ENCODE measurements around the gene TTC5. TPM values are rescaled to one million over a fixed set of nuclear protein-coding genes. Genes with fewer than 3 reads are reported as not detected.
"Not testable (repeated sequence)": the region's sequence is repeated elsewhere in the genome, so short reads cannot be mapped to it uniquely, and the experiment has no call there.

The TTC5 gene
- total RNA-seq, 1 experiment from 2014 or later: 15.9 TPM

DNA sequence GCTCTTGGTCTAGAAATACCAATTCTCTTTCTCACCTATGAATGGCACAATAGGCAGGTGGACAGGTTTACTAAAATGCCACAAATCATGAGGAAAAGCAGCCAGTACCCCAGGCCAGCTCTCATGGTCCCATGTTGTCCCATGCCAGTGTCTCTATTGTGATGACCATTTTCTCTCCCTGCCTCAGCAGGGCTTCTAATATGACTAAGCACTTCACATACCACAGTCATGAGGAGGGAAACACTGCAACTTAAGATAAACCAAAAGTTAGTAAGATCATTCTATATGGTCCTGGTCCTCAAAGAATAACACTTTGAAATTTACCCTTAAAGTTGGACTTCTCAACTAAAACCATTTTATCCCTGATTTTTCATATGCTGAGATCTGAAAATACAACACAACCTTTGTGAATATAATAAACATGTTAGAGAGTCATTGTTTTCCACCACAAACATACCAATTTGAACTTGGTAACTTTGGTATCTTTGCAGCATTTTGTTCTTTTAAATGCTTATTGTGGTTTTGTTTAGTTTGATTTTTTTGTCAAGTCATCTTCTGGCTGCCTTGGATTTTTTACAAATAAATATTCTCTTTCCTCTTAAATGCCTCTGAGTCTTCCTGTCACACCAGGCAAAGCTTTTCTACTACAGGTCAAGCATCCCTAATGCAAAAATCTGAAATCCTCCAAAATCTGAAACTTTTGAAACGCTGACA is 3.6 kb downstream of the TTC5 start:
- Mint-ChIP-seq H3K36me3 (peaks cover 16% of the 10 kb centered on the region), H3K4me1 (peaks cover 9% of the 10 kb centered on the region), H3K4me3 (no peak overlapping the region), H3K27me3 (ENCODE audit: low read depth) (no peaks in the 10 kb centered on the region), H3K27ac (0 out of 2 replicates have a peak overlapping the region, but pooled peaks have one; percentile 47), H3K9me3 (no peaks in the 10 kb centered on the region)
- CTCF ChIA-PET: no interaction called here
- DNase-seq (ENCODE audit: low spot score) (no peak), ATAC-seq (no peak)
- POLR2A ChIA-PET: no interaction called here
- TF ChIP-seq CBFB (CRISPR knock-in tag; IDR thresholded peaks at IDR 0.05; ENCODE audit: low read depth) (no peak), HMGXB4 (CRISPR knock-in tag; IDR thresholded peaks at IDR 0.05) (no peak), JUN (CRISPR knock-in tag; IDR thresholded peaks at IDR 0.05) (no peak), ZNF512 (CRISPR knock-in tag; IDR thresholded peaks at IDR 0.05; ENCODE audit: borderline replicate concordance) (no peak), ZNF317 (CRISPR knock-in tag; IDR thresholded peaks at IDR 0.05; ENCODE audit: borderline replicate concordance, low read depth) (no peak), PRDM15 (CRISPR knock-in tag; IDR thresholded peaks at IDR 0.05) (no peak), RELA (CRISPR knock-in tag; IDR thresholded peaks at IDR 0.05; ENCODE audit: borderline replicate concordance) (no peak)

DNA sequence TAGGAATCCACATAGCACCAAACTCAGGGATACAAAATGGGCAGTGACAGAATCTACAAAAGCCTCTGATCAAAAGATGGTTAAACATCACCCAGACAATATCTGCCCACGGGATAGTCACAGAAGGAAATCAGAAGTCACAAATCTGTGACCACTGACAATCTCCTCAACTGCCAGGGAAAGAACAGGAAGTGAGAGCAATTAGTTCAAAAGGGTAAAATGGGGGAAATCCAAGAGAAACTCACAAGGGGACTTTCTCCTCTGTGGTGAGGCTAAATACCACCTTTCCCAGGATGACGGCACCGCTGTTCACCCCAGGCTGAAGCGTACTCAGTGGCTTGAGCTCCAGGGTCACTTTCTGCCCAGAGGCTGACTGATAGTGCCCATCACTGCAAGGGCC is 10.7 kb downstream of the TTC5 start:
- Mint-ChIP-seq H3K27ac (no peak overlapping the region), H3K27me3 (ENCODE audit: low read depth) (no peaks in the 10 kb centered on the region), H3K9me3 (no peaks in the 10 kb centered on the region), H3K4me3 (no peak overlapping the region), H3K4me1 (no peaks in the 10 kb centered on the region), H3K36me3 (peaks cover 37% of the 10 kb centered on the region)
- ChIA-PET CTCF (no interaction called here), POLR2A (no interaction called here)
- TF ChIP-seq, protein P1, sequence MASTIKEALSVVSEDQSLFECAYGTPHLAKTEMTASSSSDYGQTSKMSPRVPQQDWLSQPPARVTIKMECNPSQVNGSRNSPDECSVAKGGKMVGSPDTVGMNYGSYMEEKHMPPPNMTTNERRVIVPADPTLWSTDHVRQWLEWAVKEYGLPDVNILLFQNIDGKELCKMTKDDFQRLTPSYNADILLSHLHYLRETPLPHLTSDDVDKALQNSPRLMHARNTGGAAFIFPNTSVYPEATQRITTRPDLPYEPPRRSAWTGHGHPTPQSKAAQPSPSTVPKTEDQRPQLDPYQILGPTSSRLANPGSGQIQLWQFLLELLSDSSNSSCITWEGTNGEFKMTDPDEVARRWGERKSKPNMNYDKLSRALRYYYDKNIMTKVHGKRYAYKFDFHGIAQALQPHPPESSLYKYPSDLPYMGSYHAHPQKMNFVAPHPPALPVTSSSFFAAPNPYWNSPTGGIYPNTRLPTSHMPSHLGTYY (CRISPR knock-in tag; IDR thresholded peaks at IDR 0.05): no peak
- DNase-seq (ENCODE audit: low spot score) (no peak), ATAC-seq (no peak)

- ATAC-seq (no peak), DNase-seq (ENCODE audit: low spot score) (no peak)
- Mint-ChIP-seq H3K4me1 (no peaks in the 10 kb centered on the region), H3K27ac (no peak overlapping the region), H3K9me3 (no peaks in the 10 kb centered on the region), H3K27me3 (ENCODE audit: low read depth) (no peaks in the 10 kb centered on the region), H3K4me3 (no peak overlapping the region), H3K36me3 (peaks cover 39% of the 10 kb centered on the region)
- ChIA-PET CTCF (no interaction called here), POLR2A (no interaction called here)
- TF ChIP-seq ZNF416 (CRISPR knock-in tag; IDR thresholded peaks at IDR 0.05): no peak
These were observed 11.1 kb downstream of the TTC5 start for GRCh38 chr14:20294636-20295035.

- peaks cover 80% of the 10 kb centered on the region for H3K36me3 Mint-ChIP-seq
- CTCF ChIA-PET; H3K4me1 Mint-ChIP-seq; H3K27me3 Mint-ChIP-seq (ENCODE audit: low read depth); POLR2A ChIA-PET; H3K4me3 Mint-ChIP-seq; DNase-seq (ENCODE audit: low spot score); H3K27ac Mint-ChIP-seq; ATAC-seq: not testable (repeated sequence)
- peaks cover 69% of the 10 kb centered on the region for H3K9me3 Mint-ChIP-seq
These were observed 23.8 kb downstream of the TTC5 start for GRCh38 chr14:20281998-20282397.

DNA sequence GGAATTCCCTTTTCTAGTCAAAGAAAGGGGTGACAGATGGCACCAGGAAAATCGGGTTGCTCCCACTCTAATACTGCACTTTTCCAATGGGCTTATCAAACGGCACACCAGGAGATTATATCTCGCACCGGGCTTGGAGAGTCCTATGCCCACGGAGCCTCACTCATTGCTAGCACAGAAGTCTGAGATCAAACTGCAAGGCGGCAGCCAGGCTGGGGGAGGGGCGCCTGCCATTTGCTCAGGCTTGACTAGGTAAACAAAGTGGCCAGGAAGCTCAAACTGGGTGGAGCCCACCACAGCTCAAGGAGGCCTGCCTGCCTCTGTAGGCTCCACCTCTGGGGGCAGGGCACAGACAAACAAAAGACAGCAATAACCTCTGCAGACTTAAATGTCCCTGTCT is 25.5 kb downstream of the TTC5 start:
- ATAC-seq; H3K27ac Mint-ChIP-seq; CTCF ChIA-PET; H3K4me3 Mint-ChIP-seq; POLR2A ChIA-PET; H3K27me3 Mint-ChIP-seq (ENCODE audit: low read depth); DNase-seq (ENCODE audit: low spot score); H3K4me1 Mint-ChIP-seq: not testable (repeated sequence)
- H3K9me3 Mint-ChIP-seq: peaks cover 79% of the 10 kb centered on the region
- peaks cover 76% of the 10 kb centered on the region for H3K36me3 Mint-ChIP-seq

Data from WTC11 (cell line).